Kasumi-1 (cell line): ENCODE results near the gene NCOA6.

Source experiments
- DNase-seq, 2 experiments: peaks; one replicate each; lab custom pipeline; 2025; lab: John Stamatoyannopoulos, UW

NCOA6 gene

GRCh38 chr20:34704177-34705007, 121.1 kb downstream of the NCOA6 start, which contains the start of gene TP53INP2:
TSS of gene TP53INP2 (plus strand) at chr20:34704344. CDS start at chr20:34708740, 4,396 bp downstream.
- peak; percentile 70 to 84 for DNase-seq

- DNase-seq = peak; percentile 25 to 52
Observed at GRCh38 chr20:34703424-34704176, 121.9 kb downstream of the NCOA6 start.

GRCh38 chr20:34703061-34703423, 122.4 kb downstream of the NCOA6 start:
- DNase-seq = no peak

- no peak for DNase-seq
Observed at GRCh38 chr20:34701405-34702085, 123.9 kb downstream of the NCOA6 start.

GRCh38 chr20:34693414-34693813, 132.0 kb downstream of the NCOA6 start:
- no peak for DNase-seq

GRCh38 chr20:34691838-34692237, 133.6 kb downstream of the NCOA6 start:
- no peak for DNase-seq

- no peak for DNase-seq
Observed at GRCh38 chr20:34689486-34689885, 136.0 kb downstream of the NCOA6 start.

- DNase-seq = no peak
Observed at GRCh38 chr20:34683667-34684066, 141.8 kb downstream of the NCOA6 start.

- DNase-seq = peak; percentile 57 to 62
Observed at GRCh38 chr20:34680586-34681175, 144.8 kb downstream of the NCOA6 start.

GRCh38 chr20:34676642-34677373, 148.6 kb downstream of the NCOA6 start, which contains the start of gene PIGU:
TSS of gene PIGU (minus strand) at chr20:34677092. CDS start at chr20:34677085, 7 bp downstream.
- peak; percentile 95 to 96 for DNase-seq

- DNase-seq = no peak
Observed at GRCh38 chr20:34675993-34676641, 149.3 kb downstream of the NCOA6 start.

GRCh38 chr20:34675561-34675960, 149.9 kb downstream of the NCOA6 start:
- no peak for DNase-seq

GRCh38 chr20:34673412-34673811, 152.0 kb downstream of the NCOA6 start:
- DNase-seq = no peak

GRCh38 chr20:34669094-34669493, 156.4 kb downstream of the NCOA6 start:
- DNase-seq = no peak
